Small intestine (tissue), 7 donors: ENCODE data around the gene TMEM135. TPM values are rescaled to one million over a fixed set of nuclear protein-coding genes. Genes with fewer than 3 reads are reported as not detected.
A peak's percentile ranks its signal among the peaks of the same experiment; 100 is the strongest.
"Not testable (repeated sequence)": the region's sequence is repeated elsewhere in the genome, so short reads cannot be mapped to it uniquely, and the experiment has no call there.

Experiments used
- DNase-seq, 2 donors: peaks; one replicate each; pipeline versions ENCODE4 v3.0.0 to v3.0.0-alpha.2; 2013
- FAIRE-seq: peaks from 2 replicates; lab custom pipeline; 2012; peaks lifted over from hg19 to GRCh38; lab: Jason Lieb, UNC
- H3K27ac ChIP-seq, 3 donors: one replicate each; pipeline ENCODE4 v1.5.1; 2013; ENCODE audit warnings: low read length in 2 of 3, mild to moderate bottlenecking in 2 of 3, control low read depth in 1 of 3, inconsistent platforms in 1 of 3, low read depth in 1 of 3, moderate library complexity in 1 of 3
- H3K27me3 ChIP-seq, 3 donors: one replicate each; pipeline ENCODE4 v1.6.1; 2013; ENCODE audit warnings: low read length in 3 of 3, inconsistent platforms in 1 of 3; ENCODE audit not compliant: control insufficient read depth in 3 of 3, insufficient read depth in 3 of 3
- H3K36me3 ChIP-seq, 3 donors: one replicate each; pipeline ENCODE4 v1.6.1; 2013; ENCODE audit warnings: low read length in 3 of 3, inconsistent platforms in 1 of 3, low read depth in 1 of 3, mild to moderate bottlenecking in 1 of 3, moderate library complexity in 1 of 3; ENCODE audit not compliant: control insufficient read depth in 3 of 3, insufficient read depth in 2 of 3
- H3K4me1 ChIP-seq, 3 donors: one replicate each; pipeline ENCODE4 v1.6.1; 2013; ENCODE audit warnings: low read length in 2 of 3, inconsistent platforms in 1 of 3, low read depth in 1 of 3, mild to moderate bottlenecking in 1 of 3, moderate library complexity in 1 of 3; ENCODE audit not compliant: control insufficient read depth in 3 of 3, insufficient read depth in 2 of 3
- H3K4me3 ChIP-seq, 3 donors: one replicate each; pipeline ENCODE4 v1.5.1; 2013; ENCODE audit warnings: low read length in 3 of 3, control low read depth in 1 of 3, inconsistent platforms in 1 of 3, low read depth in 1 of 3, mild to moderate bottlenecking in 1 of 3, moderate library complexity in 1 of 3
- H3K9me3 ChIP-seq, 2 donors: one replicate each; pipeline ENCODE4 v1.6.1; 2013; ENCODE audit warnings: low read depth in 1 of 2, low read length in 1 of 2; ENCODE audit not compliant: control insufficient read depth in 2 of 2, insufficient read depth in 1 of 2
- WGBS, 3 donors: extraction: QIAGEN DNeasy Blood & Tissue Kit; methylation state at CpG; one replicate each; pipeline ENCODE4 v1.1.7; 2013; 5-methylcytosine and 5-hydroxymethylcytosine counted together
- polyA plus RNA-seq, 4 donors: library from polyadenylated mRNA; stranded (reverse) in 3 of 4; unstranded in 1 of 4; fragments of 200-250 nt in 3 of 4; fragments of 120-200 nt in 1 of 4; gene quantifications; one replicate each; pipeline versions ENCODE4 v1.2.1 to v1.2.3, GENCODE V29; 2013
- donor health status: healthy with polysubstance abuse.
- donor health status: control.
- donor health status: control.
- donor health status: Bipolar disorder and iron deficiency.
- donor health status: healthy.

Gene TMEM135
- polyA plus RNA-seq, 4 donors: 11.3 to 22.6 (median 14.1) TPM

- no peak for FAIRE-seq
- H3K4me1 ChIP-seq: peaks cover 0 to 3% (median 0%) of the 10 kb centered on the region in 3 donors
- H3K4me3 ChIP-seq: no peak overlapping the region
- no peaks in the 10 kb centered on the region for H3K27me3 ChIP-seq
- DNase-seq: no peak
- no peaks in the 10 kb centered on the region for H3K9me3 ChIP-seq
- no peaks in the 10 kb centered on the region for H3K36me3 ChIP-seq
- WGBS, 3 donors: 73 to 89% (median 77%) methylated on average over 3 of the region's 3 CpGs
- H3K27ac ChIP-seq: no peak overlapping the region
Observed at GRCh38 chr11:87022738-87023137, 15.0 kb upstream of the TMEM135 start.

- not testable (repeated sequence) for H3K27ac ChIP-seq, H3K9me3 ChIP-seq, H3K36me3 ChIP-seq, H3K4me1 ChIP-seq, H3K4me3 ChIP-seq, H3K27me3 ChIP-seq, DNase-seq
- WGBS, 3 donors: 94 to 100% (median 98%) methylated on average over 1 of the region's 1 CpG
- peak; percentile 74 for FAIRE-seq
Observed at GRCh38 chr11:87026415-87026814, 11.3 kb upstream of the TMEM135 start.

- WGBS, 3 donors: 54 to 76% (median 59%) methylated on average over 5 of the region's 5 CpGs
Observed at GRCh38 chr11:87030458-87031054, 7.2 kb upstream of the TMEM135 start.

GRCh38 chr11:87031433-87032170 is 6.1 kb upstream of the TMEM135 start:
- 71 to 78% (median 74%) methylated on average over 3 of the region's 3 CpGs for WGBS, 3 donors
- FAIRE-seq: no peak
- no peaks in the 10 kb centered on the region for H3K27me3 ChIP-seq

More at GRCh38 chr11:87030458-87031054, 7.2 kb upstream of the TMEM135 start:
- Histone ChIP-seq H3K27me3 (no peaks in the 10 kb centered on the region), H3K4me3 (no peak overlapping the region), H3K36me3 (no peaks in the 10 kb centered on the region), H3K9me3 (no peaks in the 10 kb centered on the region), H3K27ac (no peak overlapping the region), H3K4me1 (no peaks in the 10 kb centered on the region)
- FAIRE-seq: no peak
- no peak for DNase-seq

GRCh38 chr11:87033561-87033960 is 4.2 kb upstream of the TMEM135 start:
- Histone ChIP-seq H3K27ac (no peak overlapping the region), H3K4me3 (no peak overlapping the region), H3K9me3 (no peaks in the 10 kb centered on the region), H3K4me1 (no peaks in the 10 kb centered on the region), H3K27me3 (no peaks in the 10 kb centered on the region), H3K36me3 (no peaks in the 10 kb centered on the region)
- 87 to 89% (median 88%) methylated on average over 8 of the region's 8 CpGs for WGBS, 3 donors
- no peak for FAIRE-seq
- DNase-seq: no peak

More at GRCh38 chr11:87031433-87032170, 6.1 kb upstream of the TMEM135 start:
- no peaks in the 10 kb centered on the region for H3K9me3 ChIP-seq
- no peaks in the 10 kb centered on the region for H3K4me1 ChIP-seq
- no peaks in the 10 kb centered on the region for H3K36me3 ChIP-seq
- DNase-seq: no peak
- H3K4me3 ChIP-seq: no peak overlapping the region
- H3K27ac ChIP-seq: no peak overlapping the region

GRCh38 chr11:87035976-87036583 is 1.7 kb upstream of the TMEM135 start:
- H3K4me3 ChIP-seq: no peak overlapping the region
- WGBS, 3 donors: 69 to 78% (median 76%) methylated on average over 12 of the region's 12 CpGs
- FAIRE-seq (no peak), DNase-seq (no peak)
- H3K4me1 ChIP-seq: no peaks in the 10 kb centered on the region
- no peak overlapping the region for H3K27ac ChIP-seq
- no peaks in the 10 kb centered on the region for H3K9me3 ChIP-seq
- no peaks in the 10 kb centered on the region for H3K27me3 ChIP-seq
- no peaks in the 10 kb centered on the region for H3K36me3 ChIP-seq

- FAIRE-seq (no peak), DNase-seq (no peak)
- H3K9me3 ChIP-seq: no peaks in the 10 kb centered on the region
- H3K27me3 ChIP-seq: no peaks in the 10 kb centered on the region
- H3K4me1 ChIP-seq: no peaks in the 10 kb centered on the region
- no peaks in the 10 kb centered on the region for H3K36me3 ChIP-seq
- peak overlapping the region in 2 of 3 donors; percentile 71 to 84 for H3K4me3 ChIP-seq
- 14 to 31% (median 17%) methylated on average over 10 of the region's 10 CpGs for WGBS, 3 donors
- peak overlapping the region; percentile 81 to 90 (median 86) for H3K27ac ChIP-seq
Observed at GRCh38 chr11:87036756-87037449, 831 bp upstream of the TMEM135 start.
